EL (cell line): Measurements from ENCODE around the gene RXRA.

Experiments used
- DNase-seq: peaks from one replicate; pipeline ENCODE4 v3.0.0-alpha.2; 2016

Gene RXRA

GRCh38 chr9:134477342-134477925, 151.2 kb downstream of the RXRA start:
- DNase-seq = no peak

- DNase-seq = no peak
Measured at GRCh38 chr9:134477927-134478326, 151.7 kb downstream of the RXRA start.

- no peak for DNase-seq
Measured at GRCh38 chr9:134481762-134482161, 155.5 kb downstream of the RXRA start.

GRCh38 chr9:134482226-134482625, 156.0 kb downstream of the RXRA start:
- no peak for DNase-seq

- no peak for DNase-seq
Measured at GRCh38 chr9:134483361-134484184, 157.3 kb downstream of the RXRA start.

GRCh38 chr9:134484479-134484878, 158.2 kb downstream of the RXRA start:
- no peak for DNase-seq

- no peak for DNase-seq
Measured at GRCh38 chr9:134485653-134486052, 159.4 kb downstream of the RXRA start.

- no peak for DNase-seq
Measured at GRCh38 chr9:134486143-134486591, 159.9 kb downstream of the RXRA start.

- DNase-seq = no peak
Measured at GRCh38 chr9:134486596-134486995, 160.3 kb downstream of the RXRA start.
